SK-N-SH treated with all-trans-retinoic acid at 6 μM for 48 hours (cell line): ENCODE measurements around the gene MIX23.

Experiments used
- ARNTL ChIP-seq: fragments of 450-650 bp; formaldehyde crosslinking; IDR thresholded peaks from 2 replicates; pipeline ENCODE4 v1.5.0; 2020; ENCODE audit warnings: low read depth, mild to moderate bottlenecking, moderate library complexity, borderline replicate concordance
- ZFP3 ChIP-seq: fragments of 250-450 bp; sonication (Bioruptor Pico); IDR thresholded peaks from 2 replicates; pipeline ENCODE4 v1.5.0; 2020; ENCODE audit warnings: mild to moderate bottlenecking, moderate library complexity

DNA sequence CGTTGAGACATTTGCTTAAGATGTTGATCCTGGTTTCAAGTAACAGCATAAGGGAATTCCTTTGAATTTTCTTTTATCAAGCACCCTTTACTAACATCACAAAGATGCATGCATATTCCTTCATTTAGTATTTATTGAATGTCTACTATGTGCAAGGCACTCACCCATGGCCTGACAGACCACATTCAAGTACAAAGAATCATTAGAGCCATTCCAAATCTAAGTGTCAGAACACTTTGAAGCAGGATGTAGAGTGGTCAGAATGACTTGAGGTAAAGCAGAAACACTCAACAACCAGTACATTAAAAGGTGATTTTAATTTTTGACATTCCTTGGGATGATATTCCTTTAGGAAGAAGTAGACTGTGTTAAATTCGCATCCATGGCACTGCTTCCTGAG, 38.8 kb upstream of the MIX23 start:
- TF ChIP-seq ZFP3 (CRISPR knock-in tag): no peak
- TF ChIP-seq ARNTL (CRISPR knock-in tag): no peak
